ENCODE measurements around the gene PCSK4. TPM values are rescaled to one million over a fixed set of nuclear protein-coding genes. Genes with fewer than 3 reads are reported as not detected.
"Not testable (repeated sequence)": the region's sequence is repeated elsewhere in the genome, so short reads cannot be mapped to it uniquely, and the experiment has no call there.

PCSK4 gene
- polyA plus RNA-seq, 1 experiment: 1.3 TPM

DNA sequence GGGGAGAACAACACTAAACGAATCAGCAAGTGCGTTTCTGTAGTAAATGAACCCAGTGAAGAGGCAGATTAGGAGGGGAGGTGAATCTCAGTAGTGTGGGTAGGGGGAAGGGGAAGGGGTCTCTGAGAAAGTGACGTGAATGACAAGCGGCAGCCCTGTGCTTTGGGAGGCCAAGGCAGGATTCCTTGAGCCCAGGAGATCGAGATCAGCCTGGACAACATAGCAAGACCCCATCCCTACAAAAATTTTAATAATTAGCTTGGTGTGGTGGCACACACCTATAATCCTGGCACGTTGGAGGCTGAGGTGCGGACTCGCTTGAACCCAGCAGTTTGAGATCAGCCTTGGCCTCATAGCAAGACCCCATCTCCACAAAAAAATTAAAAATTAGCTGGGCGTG lies 41.9 kb upstream of the PCSK4 start:
- DNase-seq (ENCODE audit: low read depth): no peak
- ChIA-PET CTCF (interaction anchor here (3.1 kb wide), 1 partner anchor 14 kb away, joined by 13 read pairs; no protein-coding TSS in a partner anchor), POLR2A (no interaction called here)
- H3K27me3 ChIP-seq (ENCODE audit: control insufficient read depth, insufficient read depth, low read length): no peaks in the 10 kb centered on the region; the same call in 1 of the 2 replicates
- H3K36me3 ChIP-seq (ENCODE audit: control insufficient read depth, insufficient read depth, low read length): no peaks in the 10 kb centered on the region
- H3K4me3 ChIP-seq (ENCODE audit: low read depth, low read length): no peak overlapping the region
- TF ChIP-seq, protein P1, sequence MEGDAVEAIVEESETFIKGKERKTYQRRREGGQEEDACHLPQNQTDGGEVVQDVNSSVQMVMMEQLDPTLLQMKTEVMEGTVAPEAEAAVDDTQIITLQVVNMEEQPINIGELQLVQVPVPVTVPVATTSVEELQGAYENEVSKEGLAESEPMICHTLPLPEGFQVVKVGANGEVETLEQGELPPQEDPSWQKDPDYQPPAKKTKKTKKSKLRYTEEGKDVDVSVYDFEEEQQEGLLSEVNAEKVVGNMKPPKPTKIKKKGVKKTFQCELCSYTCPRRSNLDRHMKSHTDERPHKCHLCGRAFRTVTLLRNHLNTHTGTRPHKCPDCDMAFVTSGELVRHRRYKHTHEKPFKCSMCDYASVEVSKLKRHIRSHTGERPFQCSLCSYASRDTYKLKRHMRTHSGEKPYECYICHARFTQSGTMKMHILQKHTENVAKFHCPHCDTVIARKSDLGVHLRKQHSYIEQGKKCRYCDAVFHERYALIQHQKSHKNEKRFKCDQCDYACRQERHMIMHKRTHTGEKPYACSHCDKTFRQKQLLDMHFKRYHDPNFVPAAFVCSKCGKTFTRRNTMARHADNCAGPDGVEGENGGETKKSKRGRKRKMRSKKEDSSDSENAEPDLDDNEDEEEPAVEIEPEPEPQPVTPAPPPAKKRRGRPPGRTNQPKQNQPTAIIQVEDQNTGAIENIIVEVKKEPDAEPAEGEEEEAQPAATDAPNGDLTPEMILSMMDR (IDR thresholded peaks at IDR 0.05; ENCODE audit: insufficient read depth, low read depth, low read length): no peak

- Histone ChIP-seq H3K4me3 (ENCODE audit: low read depth, low read length) (no peak overlapping the region), H3K36me3 (ENCODE audit: control insufficient read depth, insufficient read depth, low read length) (no peaks in the 10 kb centered on the region), H3K27me3 (ENCODE audit: control insufficient read depth, insufficient read depth, low read length) (no peaks in the 10 kb centered on the region; the same call in 1 of the 2 replicates)
- TF ChIP-seq, protein P1 (IDR thresholded peaks at IDR 0.05; ENCODE audit: insufficient read depth, low read depth, low read length): no peak
- ChIA-PET POLR2A (no interaction called here), CTCF (interaction anchor here (1.5 to 3.1 kb wide), 2 partner anchors 15 to 141 kb away, joined by 3 to 13 read pairs; no protein-coding TSS in a partner anchor)
- no peak for DNase-seq (ENCODE audit: low read depth)
Measured at GRCh38 chr19:1531587-1531986, 41.4 kb upstream of the PCSK4 start.

DNA sequence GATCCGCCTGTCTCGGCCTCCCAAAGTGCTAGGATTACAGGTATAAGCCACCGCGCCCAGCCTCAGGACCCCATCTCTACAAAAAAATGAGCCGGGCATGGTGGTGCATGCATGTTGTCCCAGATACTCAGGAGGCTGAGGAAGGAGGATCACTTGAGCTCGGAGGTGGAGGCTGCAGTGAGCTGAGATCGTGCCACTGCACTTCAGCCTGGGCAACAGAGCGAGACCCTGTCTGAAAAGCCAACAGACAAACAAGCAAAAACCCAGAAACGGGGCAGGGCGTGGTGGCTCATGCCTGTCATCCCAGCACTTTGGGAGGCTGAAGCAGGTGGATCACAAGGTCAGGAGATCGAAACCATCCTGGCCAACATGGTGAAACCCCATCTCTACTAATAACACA lies 40.7 kb upstream of the PCSK4 start:
- CTCF ChIA-PET: interaction anchor here (0.6 to 1.6 kb wide), 3 partner anchors 15 to 142 kb away, joined by 3 to 6 read pairs (median 4); no protein-coding TSS in a partner anchor
- H3K36me3 ChIP-seq (ENCODE audit: control insufficient read depth, insufficient read depth, low read length); H3K27me3 ChIP-seq (ENCODE audit: control insufficient read depth, insufficient read depth, low read length); H3K4me3 ChIP-seq (ENCODE audit: low read depth, low read length); DNase-seq (ENCODE audit: low read depth); POLR2A ChIA-PET: not testable (repeated sequence)

DNA sequence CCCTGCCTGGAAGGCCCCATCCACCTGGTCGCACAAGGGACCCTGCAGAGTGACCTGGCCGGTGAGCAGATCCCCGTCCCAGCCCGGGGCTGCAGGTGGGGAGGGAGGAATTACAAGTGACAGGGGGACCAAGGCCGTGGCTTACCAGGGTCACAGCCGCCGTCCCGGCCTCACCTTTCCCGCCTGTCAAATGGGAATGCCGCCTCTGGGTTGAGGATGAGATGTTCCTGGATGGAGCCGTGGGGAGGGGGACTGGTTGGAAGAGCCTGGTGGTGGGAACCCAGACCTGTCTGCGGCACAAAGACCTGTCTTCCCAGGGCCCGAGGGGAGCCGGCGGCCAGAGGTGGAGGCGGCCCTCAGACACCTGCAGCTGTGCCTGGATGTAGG lies 39.3 kb upstream of the PCSK4 start:
- Histone ChIP-seq H3K27me3 (ENCODE audit: control insufficient read depth, insufficient read depth, low read length) (peaks cover 7% of the 10 kb centered on the region), H3K36me3 (ENCODE audit: control insufficient read depth, insufficient read depth, low read length) (no peaks in the 10 kb centered on the region), H3K4me3 (ENCODE audit: low read depth, low read length) (no peak overlapping the region)
- CTCF ChIA-PET: no interaction called here
- POLR2A ChIA-PET: no interaction called here
- no peak for DNase-seq (ENCODE audit: low read depth)
- TF ChIP-seq, protein P1 (IDR thresholded peaks at IDR 0.05; ENCODE audit: insufficient read depth, low read depth, low read length): no peak

- TF ChIP-seq, protein P1 (IDR thresholded peaks at IDR 0.05; ENCODE audit: insufficient read depth, low read depth, low read length): no peak
- no peak for DNase-seq (ENCODE audit: low read depth)
- POLR2A ChIA-PET: no interaction called here
- Histone ChIP-seq H3K27me3 (ENCODE audit: control insufficient read depth, insufficient read depth, low read length) (peaks cover 9% of the 10 kb centered on the region), H3K36me3 (ENCODE audit: control insufficient read depth, insufficient read depth, low read length) (no peaks in the 10 kb centered on the region), H3K4me3 (ENCODE audit: low read depth, low read length) (no peak overlapping the region)
- CTCF ChIA-PET: no interaction called here
Measured at GRCh38 chr19:1528596-1529429, 38.7 kb upstream of the PCSK4 start.

All from BJ (cell line).